Measurements from ENCODE around the gene CNIH3.
"Not testable (repeated sequence)": the region's sequence is repeated elsewhere in the genome, so short reads cannot be mapped to it uniquely, and the experiment has no call there.

The CNIH3 gene

DNA sequence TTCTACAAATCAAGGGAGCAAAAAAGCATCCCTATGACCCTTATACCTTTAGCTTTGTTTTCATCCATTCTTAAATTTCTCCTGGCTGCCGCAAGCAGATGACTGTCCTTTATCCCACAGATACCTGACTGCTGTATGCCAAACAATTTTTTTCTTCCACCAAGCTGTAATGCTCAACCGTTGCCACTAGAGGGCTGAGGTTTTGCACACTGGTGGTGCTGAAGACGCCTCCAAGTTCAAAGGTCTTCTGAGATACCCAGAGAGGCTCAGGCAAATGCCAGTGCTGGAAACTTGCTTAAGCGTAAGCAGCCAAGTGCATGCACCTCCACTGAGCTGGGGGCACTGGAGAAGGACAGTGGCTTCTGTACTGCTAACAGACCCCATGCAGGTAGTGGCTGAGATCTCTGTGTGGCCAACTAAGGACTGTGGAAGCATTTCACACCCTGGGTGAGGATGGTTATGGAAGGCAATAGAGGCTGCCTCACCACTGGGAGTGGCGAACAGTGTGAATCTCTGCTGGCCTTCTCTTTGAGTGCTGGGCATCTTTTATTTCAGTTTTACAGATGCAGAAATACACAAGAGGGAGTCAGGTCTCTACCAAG lies 28.5 kb downstream of the CNIH3 start:
- no peak for FAIRE-seq

DNA sequence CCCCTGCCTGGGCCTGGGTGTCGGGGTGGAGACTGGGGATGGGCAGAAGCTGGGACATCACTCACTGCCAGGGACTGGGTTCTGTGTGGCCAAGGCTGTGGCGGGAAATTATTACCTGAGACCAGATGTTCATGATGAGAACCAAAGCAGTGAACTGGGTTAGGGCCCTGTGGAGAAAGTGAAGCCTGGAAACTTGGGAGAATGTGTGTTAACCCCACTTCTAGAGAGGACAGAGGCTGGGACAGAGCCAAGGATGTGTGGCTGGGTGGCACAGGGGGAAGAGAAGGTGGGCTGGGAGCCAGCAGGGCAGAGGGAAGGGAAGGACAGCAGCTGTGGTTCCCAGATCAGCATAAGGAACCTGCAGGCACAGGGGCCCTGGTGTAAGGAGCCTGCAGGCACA lies 31.3 kb downstream of the CNIH3 start:
- FAIRE-seq = no peak

- no peak for FAIRE-seq
Measured at GRCh38 chr1:224650290-224650689, 34.2 kb downstream of the CNIH3 start.

DNA sequence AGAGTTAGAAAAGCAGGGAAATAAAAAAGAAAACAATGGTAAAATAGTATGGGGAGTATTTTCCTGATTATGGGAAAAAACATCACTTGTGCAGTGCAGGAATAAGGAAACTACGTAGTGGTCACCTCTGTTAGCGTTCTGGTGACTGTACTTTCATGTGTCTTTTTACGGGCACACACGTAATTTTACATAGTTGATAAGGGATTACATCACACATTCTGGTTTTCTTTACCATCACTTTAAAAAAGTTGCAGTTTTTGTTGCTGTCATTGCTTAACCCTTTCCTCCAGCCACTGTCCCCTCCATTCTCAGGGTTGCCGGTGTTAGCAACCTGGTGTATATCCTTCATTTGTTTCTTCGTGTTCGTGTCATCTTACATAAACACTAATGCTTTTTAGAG lies 35.1 kb downstream of the CNIH3 start:
- FAIRE-seq = no peak

DNA sequence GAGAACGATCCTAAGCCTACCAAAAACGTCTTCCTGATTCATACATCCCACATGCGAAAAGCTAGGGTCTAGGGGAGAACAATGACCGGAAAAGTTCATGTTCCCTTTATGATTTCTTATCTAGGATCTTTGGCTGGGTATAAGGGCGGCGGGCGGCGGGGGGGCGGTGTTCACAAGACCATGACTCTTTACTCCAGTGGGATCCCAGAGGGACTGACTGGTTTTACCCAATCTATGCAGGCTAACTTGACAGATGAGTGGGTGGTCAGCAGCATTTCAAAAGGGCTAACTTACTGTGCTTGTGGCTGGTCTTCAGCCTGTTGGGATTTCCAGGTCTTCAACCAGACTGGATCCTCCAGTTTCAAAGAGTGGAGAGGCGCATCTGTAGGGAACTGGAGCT lies 40.3 kb downstream of the CNIH3 start:
- FAIRE-seq = no peak

GRCh38 chr1:224660074-224660473 lies 44.0 kb downstream of the CNIH3 start:
- no peak for FAIRE-seq

DNA sequence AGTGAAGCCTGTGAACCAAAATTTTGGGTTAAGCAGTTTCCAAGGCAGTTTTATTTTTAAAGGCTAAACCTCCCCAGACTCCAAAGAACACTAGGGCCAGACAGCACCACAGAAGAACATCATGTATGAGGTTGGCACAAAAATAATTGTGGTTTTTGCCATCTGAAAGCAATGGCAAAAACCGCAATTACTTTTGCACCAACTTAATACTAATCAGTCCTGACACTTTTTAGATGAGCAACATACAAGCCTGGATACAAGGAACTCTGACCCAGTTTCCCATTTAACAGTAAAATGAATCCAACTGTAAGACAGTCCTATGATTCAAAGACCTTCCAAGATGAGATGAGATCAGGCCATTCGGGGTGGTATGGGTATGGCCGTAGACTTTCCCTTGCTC lies 46.8 kb downstream of the CNIH3 start:
- FAIRE-seq = no peak

- no peak for FAIRE-seq
Measured at GRCh38 chr1:224665016-224665415, 48.9 kb downstream of the CNIH3 start.

DNA sequence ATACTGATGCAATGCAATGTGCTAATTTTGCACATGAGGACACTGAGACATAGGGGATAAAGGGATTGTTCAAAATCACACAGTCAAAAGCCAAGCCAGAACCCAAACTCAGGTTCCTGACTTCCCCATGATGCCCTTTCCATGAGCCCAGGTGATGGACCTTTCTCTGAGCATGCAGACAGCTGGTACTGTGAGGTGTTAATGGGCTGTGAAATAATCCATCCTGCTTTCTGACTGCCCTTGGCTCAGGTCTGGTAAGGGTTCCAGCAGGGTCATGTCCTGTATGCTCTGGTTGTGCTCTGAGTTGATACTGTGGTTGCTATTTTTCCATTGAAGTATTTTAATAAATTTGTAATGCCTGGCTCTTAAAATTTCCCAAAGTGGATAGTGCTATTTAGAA lies 50.0 kb downstream of the CNIH3 start:
- no peak for FAIRE-seq

DNA sequence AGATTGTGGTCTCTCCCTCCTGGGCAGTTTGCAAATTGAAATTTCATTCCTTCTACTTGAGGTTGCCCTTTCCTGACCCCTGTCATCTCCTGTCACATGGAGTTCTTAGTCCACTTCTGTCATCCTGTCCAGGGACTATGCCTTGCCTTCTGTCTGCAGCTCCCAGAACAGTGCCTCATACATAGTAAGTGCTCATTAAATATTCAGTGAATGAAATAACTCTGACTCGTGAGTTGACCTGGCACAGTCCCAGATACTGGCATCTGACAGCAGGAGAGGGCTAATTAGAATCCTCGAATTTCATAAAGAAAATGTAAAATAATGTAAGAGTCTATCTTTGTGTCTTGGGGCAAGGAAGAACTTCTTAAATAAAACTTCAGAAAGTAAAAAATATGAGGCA lies 50.8 kb downstream of the CNIH3 start:
- no peak for FAIRE-seq

GRCh38 chr1:224668984-224669383 lies 52.9 kb downstream of the CNIH3 start:
- no peak for FAIRE-seq

DNA sequence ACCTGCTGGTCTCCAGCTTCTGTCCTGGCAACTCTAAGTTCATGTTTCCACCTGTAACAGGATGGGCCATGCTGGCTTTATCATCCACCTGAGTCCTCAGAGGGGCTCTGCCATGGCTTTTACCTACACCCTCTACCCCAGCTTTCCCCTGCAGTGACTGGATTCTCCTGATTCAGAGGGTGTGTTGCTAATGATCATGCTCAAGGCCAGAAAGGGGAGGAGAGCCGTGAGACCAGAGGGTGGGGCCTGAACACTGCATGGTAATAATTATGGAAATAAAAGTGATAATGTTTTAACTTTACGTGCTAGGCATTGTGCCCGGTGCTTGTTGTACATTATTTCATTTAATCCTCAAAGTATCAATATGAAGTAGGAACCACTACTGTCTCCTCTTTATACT lies 53.3 kb downstream of the CNIH3 start:
- no peak for FAIRE-seq

- no peak for FAIRE-seq
Measured at GRCh38 chr1:224670506-224670905, 54.4 kb downstream of the CNIH3 start.

DNA sequence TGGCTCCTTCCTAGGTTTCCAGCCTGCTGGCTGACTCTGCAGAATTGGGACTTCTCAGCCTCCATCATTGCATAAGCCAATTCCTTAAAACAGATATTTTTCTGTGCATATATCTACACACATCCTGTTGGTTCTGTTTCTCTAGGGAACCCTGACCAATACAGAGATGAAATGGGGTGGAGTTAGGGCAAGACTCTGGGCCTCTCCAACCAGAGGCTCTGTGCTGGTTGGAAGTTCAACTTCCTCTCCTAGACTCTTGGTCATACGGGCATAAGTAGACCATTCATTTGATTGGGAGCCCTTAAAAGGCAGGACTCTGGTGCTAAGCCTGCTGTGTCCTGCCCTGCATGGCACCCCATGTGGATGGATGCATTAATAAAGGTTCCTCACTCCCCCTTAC lies 55.0 kb downstream of the CNIH3 start:
- FAIRE-seq = no peak

- FAIRE-seq = no peak
Measured at GRCh38 chr1:224673141-224673540, 57.0 kb downstream of the CNIH3 start.

DNA sequence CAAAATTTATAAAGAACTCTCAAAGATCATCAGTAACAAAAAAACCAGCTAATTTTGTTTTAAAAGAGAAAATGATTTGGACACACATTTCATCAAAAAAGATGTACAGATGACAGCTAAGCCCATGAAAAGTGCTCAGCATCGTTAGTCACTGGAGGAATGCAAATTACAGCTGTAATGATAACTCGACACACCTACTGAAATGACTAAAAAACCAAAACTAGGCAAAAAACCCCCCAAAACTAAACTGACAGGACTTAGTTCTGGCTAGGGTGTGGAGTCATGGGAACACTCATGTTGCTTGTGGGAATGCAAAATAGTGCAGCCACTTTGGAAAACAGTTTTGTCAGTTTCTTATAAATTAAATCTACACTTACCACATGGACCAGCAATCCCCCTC lies 59.5 kb downstream of the CNIH3 start:
- FAIRE-seq = no peak

- no peak for FAIRE-seq
Measured at GRCh38 chr1:224676551-224676950, 60.4 kb downstream of the CNIH3 start.

GRCh38 chr1:224678168-224678567 lies 62.1 kb downstream of the CNIH3 start:
- FAIRE-seq = no peak

GRCh38 chr1:224679606-224680005 lies 63.5 kb downstream of the CNIH3 start:
- no peak for FAIRE-seq

GRCh38 chr1:224681816-224682215 lies 65.7 kb downstream of the CNIH3 start:
- no peak for FAIRE-seq

DNA sequence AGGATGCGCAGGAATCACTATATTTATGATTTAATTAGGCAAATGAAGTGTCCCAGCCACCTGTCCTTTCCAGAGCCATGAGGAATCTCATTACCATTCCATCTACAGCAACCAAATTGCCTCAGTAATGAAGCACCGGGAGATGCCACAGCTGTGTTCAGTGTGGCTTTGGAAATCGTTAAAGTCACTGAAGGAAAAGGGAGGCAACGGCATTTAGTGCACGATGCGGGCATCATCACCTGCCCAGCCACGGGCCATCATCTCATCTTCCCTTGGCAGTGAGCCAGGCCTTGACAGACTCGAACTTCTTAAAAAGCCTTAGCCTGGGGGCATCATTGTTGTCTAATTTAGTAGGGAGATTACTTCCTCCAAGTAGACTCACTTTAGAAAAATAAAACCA lies 67.8 kb downstream of the CNIH3 start:
- FAIRE-seq = no peak

- no peak for FAIRE-seq
Measured at GRCh38 chr1:224684979-224685425, 68.9 kb downstream of the CNIH3 start.

- FAIRE-seq = not testable (repeated sequence)
Measured at GRCh38 chr1:224686140-224686539, 70.0 kb downstream of the CNIH3 start.

DNA sequence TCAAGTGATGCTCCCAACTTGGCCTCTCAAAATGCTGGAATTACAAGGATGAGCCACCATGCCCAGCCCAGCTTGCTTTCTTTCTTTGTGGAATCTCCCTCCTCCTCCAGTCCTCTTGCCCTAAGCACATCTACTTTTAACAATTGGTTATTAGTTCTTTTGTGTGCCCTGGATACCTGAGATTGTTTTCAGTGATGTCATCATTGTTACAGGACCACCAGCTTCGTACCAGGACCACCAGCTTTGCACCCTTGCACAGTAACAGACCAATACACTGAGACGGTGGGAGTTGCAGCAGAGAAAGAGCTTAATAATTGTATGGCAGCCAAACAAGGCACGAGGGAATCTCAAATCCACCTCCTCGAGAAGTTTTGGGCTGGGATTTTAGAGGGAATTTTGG lies 71.3 kb downstream of the CNIH3 start:
- FAIRE-seq = no peak

- FAIRE-seq = no peak
Measured at GRCh38 chr1:224689374-224689773, 73.3 kb downstream of the CNIH3 start.

DNA sequence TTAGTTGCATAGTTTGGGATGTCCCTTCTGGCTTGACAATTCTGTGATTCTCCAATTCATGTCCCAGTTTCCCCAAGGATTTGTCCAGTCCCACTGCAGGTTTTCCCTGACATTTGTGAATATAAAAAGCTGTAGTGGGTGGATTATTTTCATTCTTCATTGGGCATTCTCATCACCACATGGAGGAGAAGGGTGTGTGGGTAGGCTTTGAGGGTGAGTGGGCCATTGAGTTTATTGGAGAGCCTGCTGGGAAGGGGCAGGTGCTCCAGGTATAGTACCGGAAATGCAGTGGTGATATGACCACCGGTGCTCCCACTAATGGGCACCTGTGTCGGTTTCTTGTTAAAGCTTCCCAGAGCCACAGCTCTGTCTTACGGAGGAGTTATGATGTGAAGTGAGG lies 74.5 kb downstream of the CNIH3 start:
- no peak for FAIRE-seq

All from G401.6 (cell line).